CD4-positive, alpha-beta T cell treated with Interleukin-17A for 1 hour (primary cell): ENCODE data around the gene RBSN.

ENCODE experiments used
- DNase-seq: peaks from one replicate; pipeline ENCODE4 v3.0.0-alpha.2; 2020

The RBSN gene

DNA sequence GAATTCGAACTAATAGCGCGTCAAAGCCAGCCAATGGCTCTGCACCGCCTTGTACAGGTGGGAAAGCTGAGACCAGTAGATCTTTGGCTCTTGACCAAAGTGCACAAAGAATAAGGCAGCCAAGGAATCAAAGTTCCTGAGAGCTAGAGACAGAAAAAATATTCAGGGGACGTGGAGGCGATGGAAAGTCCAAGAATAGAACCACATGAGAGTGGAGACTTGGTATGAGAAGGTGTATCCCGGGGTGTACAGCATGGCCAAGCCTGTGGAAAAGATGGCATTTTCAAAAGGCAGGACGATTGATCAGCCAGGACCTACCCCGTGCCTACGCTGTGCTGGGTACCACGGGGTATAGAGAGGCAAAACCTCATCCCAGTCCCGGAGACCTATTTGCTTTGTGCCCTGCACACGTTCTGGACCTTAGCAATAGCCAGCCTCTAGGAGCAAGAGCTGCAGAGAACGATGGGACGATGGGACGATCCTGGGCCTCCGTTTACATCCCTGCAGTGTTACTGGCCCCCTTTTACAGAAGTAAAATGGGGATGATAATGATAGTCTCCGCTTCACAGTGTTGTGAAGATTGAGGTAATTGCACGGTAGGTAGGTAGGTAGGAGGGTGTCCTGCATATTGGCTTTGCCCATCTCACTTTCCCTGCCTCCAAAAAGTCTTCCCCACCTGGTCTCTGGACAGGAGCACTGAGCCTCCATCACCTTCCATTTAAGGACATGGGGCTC, 583 bp upstream of the RBSN start:
- DNase-seq: no peak

DNA sequence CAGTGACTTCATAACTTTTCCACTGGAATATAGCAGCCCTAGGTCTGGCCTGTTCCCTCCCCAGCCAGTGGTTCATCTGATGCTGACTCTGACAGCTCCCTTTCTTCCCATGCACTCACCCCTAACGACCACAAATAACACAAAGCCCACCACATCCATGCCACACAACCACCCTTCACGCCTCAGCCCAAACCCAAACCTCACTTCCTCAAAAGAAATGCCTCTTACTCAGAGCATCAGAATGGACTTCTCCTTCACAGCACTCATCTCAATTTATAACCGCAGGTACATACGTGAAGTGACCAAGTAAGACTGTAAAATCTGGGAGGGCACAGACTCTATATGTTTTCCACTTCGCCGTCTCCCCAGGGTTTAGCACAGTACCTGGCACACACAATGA, 1.1 kb downstream of the RBSN start:
- DNase-seq: peak; percentile 62

DNA sequence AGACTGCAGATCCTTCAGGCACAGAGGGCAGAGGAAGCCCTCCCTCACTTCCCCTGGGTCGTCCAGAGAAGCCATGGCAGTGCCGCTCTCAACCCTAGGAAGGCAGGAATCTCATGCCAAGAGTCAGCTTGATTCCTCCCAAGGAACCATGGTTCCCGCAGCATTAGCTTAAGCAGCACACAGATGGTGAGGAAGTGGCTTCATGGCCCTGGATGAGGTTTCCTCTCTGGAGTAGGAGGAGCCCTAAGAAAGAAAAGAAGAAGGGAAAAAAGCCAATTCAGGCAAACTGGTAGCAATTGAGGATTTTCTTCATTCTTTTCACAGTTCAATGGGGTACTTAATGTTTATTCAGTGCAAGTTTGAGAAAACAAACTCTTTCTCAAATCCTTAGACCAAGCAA, 2.9 kb downstream of the RBSN start:
- DNase-seq: no peak

DNA sequence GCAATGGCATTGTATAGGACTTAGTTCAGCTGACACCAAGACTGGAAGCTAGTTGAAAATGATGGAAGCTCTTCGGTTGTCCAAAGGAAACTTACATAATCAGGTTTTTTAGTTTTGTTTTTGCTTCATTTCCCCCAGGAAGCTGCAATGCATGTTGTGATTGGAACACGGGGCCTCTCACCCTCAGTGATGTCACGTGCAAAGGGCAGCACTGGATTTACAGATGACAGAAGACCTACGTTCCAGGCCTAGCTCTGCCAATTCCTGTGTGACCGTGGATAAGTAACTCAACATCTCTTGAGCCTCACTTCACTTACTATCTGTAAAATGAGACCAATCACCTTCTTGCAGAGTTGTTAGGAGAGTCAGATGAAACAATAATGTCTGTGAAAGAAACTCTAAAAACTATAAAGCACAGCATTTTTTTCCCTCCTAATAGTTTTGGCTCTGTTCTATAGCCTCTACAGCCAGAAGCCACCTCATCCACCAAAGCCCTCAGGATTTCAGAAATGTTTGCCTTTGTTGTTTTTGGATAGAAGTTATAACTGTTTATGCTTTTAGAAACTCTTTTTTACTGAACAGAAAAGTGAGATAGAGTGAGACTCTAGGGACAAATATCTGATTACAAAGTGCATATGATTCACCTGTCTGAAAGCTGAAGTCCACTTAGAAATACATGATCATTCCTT, 4.6 kb downstream of the RBSN start:
- DNase-seq: no peak

DNA sequence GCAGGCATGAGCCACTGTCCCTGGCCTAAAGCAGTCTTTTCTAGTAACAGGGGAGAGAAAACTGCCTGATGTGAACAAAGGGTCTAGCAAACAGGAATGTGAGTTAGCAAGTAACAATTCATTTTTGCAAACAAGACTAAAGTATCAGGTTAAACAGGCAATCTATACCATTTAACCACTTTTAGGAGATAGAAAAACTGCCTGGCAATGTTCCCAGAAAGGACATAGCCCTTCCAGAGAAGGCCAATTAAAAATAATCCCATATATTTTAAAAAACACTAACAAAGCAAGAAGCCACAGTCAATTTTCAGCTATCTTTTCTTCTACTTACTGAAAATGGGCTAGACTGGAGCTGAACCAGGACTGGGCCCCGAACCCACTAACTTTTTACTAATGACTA, 6.3 kb downstream of the RBSN start:
- no peak for DNase-seq

DNA sequence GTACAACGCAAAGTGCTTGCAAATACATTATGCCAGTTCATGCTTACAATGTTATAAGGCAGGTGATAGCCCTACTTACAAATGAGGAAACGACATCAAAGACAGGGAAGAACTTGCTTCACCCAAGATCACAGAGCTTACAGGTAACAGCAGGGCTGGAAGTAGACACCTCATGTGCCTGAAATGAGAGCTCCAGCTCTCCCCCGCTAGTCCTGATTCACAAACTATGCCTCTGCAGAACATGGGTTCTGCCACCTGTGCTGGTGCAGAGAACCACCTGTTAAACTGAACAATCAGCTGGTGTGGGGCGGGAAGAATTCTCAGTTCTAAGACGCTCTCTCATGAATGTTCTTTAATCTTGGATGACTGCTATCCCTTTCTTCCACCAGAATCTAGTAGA, 7.4 kb downstream of the RBSN start:
- no peak for DNase-seq

DNA sequence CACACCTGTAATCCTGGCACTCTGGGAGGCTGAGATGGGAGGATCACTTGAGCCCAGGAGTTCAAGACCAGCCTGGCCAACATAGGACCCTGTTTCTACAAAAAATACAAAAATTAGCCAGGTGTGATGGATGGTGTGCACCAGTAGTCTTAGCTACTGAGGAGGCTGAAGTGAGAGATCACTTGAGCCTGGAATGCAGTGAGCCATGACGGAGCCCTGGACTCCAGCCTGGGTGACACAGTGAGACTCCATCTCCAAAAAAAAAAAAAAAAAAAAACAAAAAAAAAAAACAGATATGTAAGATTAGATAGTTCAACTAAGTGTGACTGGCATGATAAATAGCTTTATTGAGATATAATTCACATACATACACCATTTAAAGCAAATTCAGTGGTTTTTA, 9.7 kb downstream of the RBSN start:
- no peak for DNase-seq

DNA sequence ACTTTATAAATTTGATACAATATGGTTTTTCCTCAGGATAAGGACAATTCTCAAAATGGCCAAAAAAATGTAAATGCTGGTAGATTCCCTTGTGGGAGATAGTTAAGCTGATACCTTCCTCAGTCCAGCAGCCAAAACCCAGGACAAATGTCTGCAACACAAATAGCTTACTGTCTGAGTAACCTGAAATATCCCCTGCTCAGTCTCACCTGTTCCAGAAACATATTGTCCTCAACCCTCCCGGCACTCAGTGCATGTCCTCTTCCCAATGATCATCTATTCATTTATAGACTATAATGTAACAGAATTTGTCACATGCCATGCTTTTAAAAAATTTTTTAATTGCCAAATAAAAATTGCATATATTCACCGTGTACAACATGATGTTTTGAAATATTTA, 12.2 kb downstream of the RBSN start:
- no peak for DNase-seq

DNA sequence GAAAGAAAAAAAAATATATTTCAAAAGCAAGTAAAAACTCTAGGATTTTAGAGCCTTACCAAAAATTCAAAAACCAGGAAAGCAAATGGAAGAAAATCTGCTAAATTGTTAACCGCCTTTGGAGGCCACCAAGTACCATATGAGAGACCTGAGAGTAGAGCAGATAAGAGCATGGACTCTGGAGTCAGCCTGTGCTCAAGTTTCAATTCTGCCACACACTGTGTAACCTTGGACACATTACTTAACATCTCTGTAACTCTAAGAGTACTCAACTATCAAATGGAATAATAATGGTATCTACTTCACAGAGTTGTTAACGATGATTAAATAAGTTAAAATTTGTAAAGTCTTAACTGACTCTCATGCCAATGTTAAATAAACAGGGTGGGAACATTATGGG, 12.7 kb downstream of the RBSN start:
- no peak for DNase-seq

DNA sequence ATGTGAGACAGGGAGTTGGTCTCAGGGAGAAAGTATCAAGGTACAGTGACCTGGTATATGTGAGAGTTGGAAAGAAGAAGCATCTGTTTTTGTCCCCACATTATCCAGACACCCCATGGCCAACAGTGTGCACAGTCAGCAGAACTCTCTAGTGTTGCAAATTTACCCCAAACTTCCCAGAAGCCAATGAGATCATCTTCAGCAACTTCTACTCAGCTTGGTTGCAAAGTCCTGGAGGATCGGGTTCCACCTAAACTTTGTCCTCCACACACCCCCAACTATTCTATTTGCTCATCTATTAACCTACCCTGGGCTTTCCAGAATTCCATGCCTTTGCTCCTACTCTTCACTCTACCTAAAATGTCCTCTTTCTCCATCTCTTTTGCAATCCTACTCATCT, 15.7 kb downstream of the RBSN start:
- no peak for DNase-seq

DNA sequence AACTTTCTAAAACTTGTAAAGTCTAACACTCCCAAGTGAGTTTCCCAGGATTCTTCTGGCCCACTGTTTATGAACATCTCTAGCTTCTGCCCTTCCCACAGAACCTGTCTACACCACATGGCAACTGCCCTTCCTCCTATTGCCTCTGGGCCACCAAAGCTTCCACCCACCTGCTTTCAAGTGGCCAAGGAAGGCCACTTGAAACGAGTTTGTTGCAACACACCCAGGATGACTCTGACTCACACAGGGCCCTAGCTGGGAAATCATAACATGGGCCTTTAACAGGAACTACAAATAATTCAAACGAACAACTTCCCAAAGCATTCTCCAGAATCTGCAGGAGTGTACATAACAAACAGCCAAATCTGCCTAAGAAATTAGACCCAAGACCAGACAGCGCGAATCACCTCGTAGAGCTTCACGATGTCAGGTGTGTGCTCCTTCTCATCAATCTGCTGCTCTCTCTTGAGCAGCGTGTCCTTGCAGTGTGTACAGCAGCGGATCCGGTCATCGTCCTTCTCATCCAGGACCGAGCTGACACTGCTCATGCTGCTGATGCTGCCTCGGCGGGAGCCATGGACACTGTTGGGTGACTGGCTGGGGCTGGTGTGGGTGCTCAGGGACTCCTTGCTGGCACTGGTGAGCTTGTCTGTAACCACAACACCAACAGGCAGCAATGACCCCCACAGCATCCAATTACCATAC, 16.8 kb downstream of the RBSN start:
- no peak for DNase-seq

DNA sequence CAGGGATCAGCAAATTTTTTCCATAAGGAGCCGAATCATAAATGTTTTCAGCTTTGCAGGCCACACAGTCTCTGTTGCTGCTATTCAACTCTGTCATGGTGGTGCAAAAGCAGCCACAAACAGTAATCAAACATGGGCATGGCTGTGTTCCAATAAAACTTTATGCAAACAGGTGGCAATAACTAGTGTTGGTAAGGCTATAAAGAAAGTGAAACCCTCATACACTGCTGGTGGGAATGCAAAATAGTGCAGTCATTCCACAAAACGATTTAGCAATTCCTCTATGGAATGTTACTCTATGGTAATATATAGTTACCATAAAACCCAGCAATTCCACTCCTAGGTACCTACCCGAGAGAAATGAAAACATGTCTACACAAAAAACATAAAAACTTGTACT, 19.9 kb downstream of the RBSN start:
- DNase-seq: no peak

DNA sequence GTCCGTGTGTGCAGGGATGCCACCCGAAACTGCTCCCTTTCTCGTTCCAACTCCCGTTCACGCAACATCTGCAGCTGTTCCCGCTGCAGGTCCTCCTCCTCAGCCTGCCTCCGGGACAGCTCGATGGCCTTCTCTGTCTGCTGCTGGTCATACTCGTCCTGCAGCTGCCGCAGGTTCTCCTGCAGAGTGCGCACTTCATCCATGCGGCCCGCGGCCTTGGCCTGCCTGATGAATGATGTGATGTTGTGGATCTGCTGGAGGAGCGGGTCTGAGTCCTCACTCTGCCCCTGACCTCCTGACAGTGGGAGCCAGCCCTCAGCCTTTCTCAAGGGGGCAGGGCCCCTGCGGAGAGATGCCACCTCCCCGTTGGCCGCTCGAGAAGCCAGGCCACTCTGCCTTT, 24.4 kb downstream of the RBSN start:
- DNase-seq: no peak

DNA sequence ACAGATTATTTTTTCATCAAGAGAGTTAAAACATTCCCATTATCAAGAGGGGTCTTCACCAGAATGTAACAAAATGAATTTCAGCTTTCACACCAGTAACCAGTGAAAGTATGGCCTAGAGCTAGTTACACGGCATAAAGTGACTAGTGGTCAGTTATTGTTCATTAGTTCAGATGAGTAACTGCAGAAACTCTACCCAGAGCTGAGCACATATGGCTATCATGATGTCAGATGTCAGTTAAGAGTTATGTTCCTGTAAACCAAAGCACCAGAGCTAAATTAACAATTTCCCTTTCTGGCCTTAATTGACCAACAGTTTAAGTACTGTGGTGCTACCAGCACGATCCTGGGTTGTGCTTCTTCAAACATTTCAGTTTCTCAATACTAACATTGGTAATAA, 27.2 kb downstream of the RBSN start:
- no peak for DNase-seq

DNA sequence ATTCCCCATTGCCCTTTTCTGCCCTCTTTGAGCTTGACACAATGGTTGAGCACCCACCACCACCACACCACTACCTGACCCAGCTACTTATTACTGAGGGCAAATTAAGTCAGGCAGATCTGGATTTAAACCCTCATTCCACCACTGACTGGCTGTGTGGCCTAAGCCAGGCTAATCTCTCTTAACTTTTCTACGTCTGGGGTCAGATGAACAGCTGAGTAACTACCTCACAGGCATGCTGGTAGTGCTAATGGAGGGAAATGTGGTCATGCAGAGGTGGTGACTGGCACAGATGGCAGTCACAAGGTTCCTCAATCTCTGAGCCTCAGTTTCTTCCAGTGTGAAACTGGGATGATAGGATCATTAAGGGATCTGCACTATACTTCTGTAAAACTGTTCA, 29.5 kb downstream of the RBSN start:
- no peak for DNase-seq

DNA sequence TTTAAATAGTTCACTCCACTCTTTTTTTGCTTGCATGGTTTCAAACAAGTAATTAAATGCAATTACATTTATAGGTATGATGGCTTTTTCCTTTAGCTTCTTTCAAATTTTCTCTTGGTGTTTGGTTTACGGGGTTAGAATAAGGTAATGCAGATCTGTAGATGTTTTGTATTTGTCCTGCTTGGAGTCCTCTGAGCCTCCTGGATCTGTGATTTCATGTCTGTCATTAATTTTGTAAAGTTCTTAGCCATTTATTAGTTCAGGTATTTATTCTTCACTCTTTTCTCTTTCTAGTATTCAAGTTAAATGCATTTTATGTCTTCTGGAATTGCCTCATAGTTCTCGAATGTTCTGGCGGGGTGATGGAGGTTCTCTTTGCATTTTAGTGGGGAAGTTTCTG, 32.5 kb downstream of the RBSN start:
- DNase-seq: no peak

DNA sequence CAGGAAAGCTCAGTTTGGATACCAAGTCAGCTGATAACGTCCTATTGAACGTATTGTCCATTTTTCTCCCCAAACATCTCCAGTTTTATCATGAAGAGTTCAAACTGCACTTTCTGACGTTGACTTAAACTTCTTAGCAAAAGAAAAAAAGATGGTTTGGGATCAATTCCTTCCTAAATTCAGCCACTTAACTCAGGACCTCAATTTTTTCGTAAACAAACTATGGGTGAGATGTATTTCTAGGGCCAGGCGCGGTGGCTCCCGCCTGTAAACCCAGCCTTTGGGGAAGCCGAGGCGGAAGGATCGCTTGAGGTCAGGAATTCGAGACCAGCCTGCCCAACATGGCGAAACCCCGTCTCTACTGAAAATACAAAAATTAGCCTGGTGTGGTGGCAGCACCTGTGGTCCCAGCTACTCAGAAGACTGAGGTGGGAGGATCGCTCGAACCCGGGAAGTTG, 33.4 kb downstream of the RBSN start:
- no peak for DNase-seq

DNA sequence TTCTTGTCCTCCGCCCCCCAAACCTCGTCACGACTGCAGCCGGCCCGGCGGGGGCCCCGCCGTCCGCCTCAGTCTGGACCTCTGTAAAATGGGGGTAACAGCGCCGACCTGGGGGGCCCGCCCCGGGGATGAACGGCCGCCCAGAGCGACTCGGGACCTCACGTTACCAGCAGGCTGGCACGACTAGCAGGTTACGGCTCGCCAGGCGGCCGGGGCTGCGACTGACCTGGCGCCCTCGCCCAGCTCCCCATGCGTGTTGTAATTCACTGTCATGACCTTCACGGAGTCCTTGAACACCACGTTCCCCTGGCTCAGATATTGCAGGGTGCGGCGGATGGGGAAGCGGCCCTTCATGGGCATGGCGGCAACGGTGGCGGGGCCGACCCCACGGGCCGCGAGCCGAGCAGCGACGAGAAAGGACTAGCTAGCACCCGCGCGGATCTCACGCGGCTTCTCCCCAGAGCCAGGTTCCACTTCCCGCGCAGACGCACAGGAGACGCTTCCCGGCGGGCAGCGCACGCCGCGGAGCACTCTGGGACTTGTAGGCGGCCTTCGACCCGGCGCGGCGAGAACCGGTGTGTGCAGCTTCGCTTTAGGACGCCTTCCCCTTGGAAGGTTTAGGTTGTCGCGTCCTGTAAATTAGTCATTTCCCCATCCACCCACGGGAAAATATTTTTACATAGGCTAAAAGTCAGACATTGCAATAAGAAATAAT, 34.0 kb downstream of the RBSN start, which contains the start of gene MRPS25:
TSS of gene MRPS25 (minus strand) at position 481 of the 715 bp plus-strand sequence. CDS start at position 360, 121 bp downstream.
- DNase-seq: peak; percentile 91

DNA sequence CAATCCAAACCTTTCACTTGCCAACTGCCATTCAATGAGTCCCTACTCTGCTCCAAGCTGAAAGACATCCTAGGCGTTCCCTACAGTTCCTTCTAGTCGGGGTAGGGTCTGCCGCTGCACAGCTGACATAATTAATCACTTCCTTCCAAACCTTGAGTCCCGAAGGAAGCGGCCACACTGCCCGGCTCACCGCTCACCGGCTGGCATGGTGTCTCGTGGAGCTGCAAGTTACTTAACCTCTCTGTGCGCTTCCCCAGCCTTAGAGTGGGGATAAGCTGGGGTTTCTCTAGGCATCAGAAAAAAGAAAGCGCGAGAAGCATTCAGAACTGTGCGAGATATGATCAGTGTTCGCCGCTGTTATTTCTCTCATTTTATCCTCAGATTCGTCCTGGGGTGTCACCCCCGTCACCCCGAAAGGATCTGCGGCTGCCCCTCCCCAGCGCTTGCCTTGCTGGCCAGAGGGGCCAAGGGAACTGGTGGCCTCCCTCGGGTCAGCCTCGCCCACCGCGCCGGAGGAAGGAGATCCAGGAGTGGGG, 34.6 kb downstream of the RBSN start:
- peak; percentile 18 for DNase-seq

DNA sequence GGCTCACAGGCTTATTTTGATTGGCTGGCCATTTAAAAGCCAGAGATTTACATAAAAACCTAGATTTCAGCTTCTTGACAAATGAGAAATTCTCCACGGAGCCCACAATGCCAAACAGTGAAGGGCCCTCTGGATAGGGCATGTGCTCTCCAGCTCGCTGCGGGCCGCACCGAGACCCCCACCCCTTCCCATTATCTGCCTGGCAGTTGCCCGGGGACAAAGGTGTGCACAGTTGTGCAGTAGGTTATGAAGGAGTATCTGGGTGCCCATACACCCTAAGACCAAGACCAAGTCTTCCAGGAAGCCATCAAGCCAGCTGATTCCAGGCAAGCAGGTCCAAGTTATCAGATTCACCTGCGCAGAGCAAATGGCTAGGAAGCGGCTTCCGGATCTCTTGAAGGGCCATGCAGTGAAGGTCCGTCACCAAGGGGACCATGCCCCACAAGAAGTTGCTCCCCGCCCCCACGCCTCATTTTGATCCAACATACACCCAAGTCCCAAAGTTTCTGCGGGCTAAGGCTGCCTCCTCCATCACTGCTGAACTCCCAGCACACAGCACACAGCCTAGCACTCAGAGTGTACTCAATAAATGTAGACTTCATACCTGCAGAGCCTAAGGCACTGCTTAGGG, 35.2 kb downstream of the RBSN start:
- DNase-seq: no peak

DNA sequence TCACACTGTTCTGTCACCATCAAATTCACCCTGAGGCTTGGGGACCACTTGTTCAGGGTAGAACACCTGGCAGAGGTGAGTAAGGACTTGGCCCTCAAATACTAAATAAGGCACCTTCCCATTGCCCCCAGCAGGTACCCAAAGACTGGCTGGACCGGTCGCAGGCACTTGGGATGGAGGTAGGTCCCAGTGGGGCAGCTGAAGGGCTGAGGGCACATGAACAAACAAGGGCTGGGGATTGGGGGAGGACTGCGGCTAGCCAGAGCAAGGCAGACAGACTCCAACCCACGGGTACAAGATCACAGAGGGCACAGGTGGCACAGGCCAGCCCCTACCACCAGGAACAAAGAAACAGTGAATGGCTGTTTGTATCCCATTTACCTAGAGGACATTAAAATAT, 35.7 kb downstream of the RBSN start:
- no peak for DNase-seq

DNA sequence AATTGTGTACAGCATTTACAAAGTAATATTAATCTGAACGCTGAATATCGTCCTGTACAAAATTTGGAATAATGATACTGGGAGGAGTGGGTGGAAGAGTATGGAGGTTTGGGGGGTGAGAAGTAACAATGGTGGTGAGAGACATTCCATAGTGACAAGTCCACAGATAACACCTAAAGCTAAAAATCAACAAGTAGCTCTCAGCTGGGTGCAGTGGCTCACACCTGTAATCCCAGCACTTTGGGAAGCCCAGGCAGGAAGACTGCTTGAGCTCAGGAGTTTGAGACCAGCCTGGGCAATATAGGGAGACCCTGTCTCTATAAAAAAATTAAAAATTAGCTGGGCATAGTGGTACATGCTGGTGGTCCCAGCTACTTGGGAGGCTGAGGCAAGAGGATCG, 38.9 kb downstream of the RBSN start:
- DNase-seq: no peak
